Stimulated activated CD4-positive, alpha-beta T cell treated with anti-CD3 and anti-CD28 coated beads, Interleukin-4, amount 100 ng/mL, for 1 hour (primary cell): Measurements from ENCODE around the gene HYI.
"Not testable (repeated sequence)": the region's sequence is repeated elsewhere in the genome, so short reads cannot be mapped to it uniquely, and the experiment has no call there.

Source experiments
- DNase-seq: peaks from one replicate; pipeline ENCODE4 v3.0.0-alpha.2; 2020

The HYI gene

DNA sequence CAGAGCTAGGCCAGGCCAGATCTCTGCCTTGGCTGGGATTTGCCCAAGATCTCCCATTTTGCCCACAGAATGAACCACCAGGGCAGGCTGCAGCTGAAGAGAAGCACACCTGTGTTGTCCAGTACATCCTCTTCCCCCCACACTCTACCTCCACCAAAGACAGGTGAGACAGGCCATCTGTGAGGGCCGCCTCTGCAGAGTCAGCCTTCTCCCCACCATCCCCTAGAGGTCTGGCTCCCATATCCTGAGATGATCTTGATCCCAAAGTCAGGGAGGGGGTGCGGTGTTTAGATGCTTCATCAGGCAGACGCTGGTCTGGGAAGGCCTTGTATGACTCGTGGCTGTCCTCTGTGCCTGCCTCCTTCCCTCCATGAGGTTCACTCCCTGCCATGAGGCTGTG is 28.7 kb downstream of the HYI start:
- DNase-seq, result no peak

- DNase-seq, result no peak
Measured at GRCh38 chr1:43423672-43424550, 29.8 kb downstream of the HYI start.

- DNase-seq, result no peak
Measured at GRCh38 chr1:43422995-43423671, 30.6 kb downstream of the HYI start.

DNA sequence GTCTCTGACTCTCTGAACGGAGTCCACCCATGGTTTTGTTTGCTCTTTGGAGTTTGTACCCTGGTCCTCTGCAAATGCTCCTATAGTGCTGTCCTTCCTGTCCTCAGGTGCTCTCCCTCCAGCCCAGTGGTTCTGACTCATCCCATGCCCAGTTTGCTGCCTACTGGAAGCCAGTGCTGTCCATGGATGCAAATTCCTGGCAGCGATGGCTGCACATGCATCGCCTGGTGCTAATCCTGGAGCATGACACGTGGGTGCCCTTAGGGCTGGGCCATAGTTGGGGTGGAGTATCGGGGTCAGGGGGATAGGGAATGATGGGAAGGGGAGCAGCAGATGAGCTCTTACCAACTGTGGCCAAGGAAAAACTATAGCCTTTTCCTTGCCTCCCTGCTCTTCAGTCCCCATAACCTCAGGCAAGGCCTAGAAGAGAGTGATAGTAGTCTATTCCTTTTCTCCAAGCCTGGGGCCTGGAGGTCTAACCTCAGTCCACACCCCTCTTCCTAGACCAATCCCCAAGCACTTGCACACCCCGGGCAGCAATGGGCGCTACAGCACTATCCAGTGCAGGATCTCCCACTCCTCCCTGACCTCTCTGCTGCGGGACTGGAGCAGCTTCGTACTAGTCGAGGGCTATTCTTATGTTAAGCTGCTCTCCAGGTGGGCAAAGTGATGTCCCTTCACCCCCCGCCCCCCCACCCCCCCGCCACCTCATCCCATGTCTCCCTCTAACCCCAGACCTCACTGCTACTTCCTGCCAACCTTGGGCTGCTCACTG is 31.6 kb downstream of the HYI start:
- DNase-seq, result no peak

GRCh38 chr1:43421396-43421795 is 32.3 kb downstream of the HYI start:
- DNase-seq, result no peak

DNA sequence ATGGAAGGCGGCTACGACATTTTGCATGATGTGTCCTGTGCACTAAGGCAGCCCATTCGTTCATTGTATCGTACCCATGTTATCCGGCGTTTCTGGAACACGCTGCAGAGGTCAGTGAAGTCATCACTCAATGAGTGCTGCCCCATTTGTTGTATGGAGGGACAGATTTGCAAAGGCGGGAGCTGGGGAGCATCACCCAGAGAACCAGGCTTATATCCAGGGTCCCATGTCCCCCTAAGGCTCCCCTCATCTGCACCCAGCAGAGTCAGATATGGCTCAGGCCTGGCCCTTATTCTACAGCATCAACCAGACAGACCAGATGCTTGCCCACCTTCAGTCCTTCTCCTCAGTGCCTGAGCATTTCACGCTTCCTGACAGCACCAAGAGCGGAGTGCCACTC is 32.9 kb downstream of the HYI start:
- DNase-seq, result no peak

DNA sequence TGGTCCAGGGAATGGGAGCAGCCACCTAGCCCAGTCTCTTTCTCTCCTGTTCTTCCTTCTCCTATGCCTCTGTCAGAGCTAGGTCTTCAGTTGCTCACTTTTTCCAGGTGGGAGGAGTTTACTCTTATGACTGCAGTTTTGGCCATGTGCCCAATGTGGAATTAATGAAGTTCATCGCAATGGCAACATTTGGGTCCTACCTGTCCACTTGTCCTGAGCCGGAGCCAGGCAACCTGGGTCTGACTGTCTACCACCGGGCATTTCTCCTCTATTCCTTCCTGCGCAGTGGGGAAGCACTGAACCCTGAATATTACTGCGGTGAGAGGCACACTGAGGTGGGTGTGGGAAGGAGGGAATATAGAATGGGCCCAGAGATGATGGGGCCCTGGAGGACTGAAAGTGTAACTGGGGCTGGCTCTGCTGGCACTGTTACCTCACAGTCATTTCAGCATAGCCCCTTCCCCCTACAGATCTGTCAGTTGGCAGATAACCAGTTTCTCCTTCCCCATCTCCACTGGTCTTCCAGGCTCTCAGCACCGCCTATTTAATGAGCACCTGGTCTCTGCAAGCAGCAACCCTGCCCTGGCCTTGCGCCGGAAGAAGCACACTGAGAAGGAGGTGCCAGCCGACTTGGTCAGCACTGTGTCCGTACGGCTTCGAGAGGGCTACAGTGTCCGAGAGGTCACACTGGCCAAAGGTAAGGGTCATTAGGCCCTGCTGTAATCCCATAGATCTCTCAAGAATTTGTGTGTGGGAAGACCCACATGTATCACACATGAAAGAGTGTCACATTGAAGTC is 33.9 kb downstream of the HYI start:
- no peak for DNase-seq

- no peak for DNase-seq
Measured at GRCh38 chr1:43418858-43419257, 34.9 kb downstream of the HYI start.

- no peak for DNase-seq
Measured at GRCh38 chr1:43415901-43416300, 37.8 kb downstream of the HYI start.

- peak; percentile 62 for DNase-seq
Measured at GRCh38 chr1:43414634-43415223, 39.0 kb downstream of the HYI start.

DNA sequence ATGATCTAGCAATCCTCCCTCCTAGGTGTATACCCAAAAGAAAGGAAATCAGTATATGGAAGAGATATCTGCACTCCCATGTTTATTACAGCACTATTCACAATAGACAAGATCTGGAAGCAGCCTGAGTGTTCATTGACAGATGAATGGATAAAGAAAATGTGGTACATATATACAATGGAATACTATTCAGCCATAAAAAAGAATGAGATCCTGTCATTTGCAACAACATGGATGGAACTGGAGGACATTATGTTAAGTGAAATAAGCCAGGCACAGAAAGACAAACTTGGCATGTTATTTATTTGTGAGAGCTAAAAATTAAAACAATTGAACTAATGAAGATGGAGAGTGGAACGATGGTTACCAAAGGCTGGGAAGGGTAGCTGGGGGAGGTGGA is 40.3 kb downstream of the HYI start:
- not testable (repeated sequence) for DNase-seq

- no peak for DNase-seq
Measured at GRCh38 chr1:43410571-43410970, 43.2 kb downstream of the HYI start.

DNA sequence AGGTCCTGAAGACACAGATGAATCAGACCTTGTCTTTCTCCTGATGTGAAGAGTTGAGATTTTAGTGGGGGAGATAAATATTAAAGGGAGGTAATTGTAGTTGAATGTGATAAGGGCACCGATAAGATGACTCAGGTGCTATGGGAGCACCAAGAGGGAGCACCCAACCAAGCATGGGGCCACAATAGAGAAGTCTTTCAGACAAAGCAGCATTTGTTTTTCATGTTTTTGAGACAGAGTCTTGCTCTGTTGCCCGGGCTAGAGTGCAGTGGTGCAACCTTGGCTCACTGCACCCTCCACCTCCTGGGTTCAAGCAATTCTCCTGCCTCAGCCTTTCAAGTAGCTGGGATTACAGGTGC is 47.9 kb downstream of the HYI start:
- DNase-seq, result no peak

DNA sequence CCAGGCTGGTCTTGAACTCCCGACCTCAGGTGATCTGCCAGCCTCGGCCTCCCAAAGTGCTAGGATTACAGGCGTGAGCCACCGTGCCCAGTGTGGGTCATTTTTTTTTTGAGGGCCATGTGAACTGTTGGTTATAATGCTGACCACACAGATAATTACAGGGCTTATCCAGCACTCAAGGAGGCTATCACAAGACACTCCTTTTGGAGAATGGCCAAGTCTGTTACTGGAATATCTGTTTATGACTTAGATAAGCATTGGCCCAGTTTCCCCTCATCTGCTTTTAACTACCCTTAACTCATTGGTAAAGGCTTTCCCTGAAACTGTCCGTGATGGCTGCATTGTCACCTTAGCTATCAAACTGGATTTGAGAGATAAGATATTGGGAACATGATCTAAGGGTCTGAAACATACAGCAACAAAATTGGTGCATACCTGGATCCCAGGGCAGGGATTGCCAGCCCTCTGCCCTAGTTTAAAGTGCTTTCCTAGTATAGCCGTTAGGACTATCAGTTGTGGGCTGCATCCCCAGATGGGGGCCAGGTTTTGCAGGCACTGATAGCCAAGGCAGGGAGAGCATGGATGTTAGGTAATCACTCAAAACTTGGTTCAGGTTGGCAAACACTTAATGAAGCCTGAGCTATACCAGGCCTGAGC is 48.4 kb downstream of the HYI start:
- DNase-seq, result no peak

DNA sequence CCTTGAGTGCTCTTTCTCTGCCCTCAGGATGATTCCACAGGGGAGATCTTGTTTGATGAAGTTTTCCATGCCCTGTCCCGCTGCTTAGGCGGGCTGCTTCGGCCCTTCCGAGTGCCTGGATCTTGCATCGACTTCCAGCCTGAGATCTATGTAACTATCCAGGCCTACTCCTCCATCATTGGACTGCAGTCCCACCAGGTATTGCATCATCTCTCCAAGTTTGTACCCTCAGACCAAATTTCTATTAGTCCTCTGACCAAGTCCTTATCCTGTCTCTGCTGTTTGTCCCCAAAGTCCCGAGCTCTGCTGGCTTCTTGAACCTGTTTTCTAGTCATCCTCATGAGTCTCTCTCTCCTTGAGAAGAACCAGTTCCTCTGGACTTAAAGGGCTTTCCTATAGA is 49.4 kb downstream of the HYI start:
- no peak for DNase-seq

- no peak for DNase-seq
Measured at GRCh38 chr1:43402089-43402865, 51.5 kb downstream of the HYI start.
